ENCODE measurements around the gene TPD52L1.

TPD52L1 gene

GRCh38 chr6:125153391-125154117 is at the start of gene TPD52L1:
TSS of gene TPD52L1 (plus strand) at chr6:125153773. CDS start at chr6:125153952, 179 bp downstream.
- TF ChIP-seq GATA2 (IDR thresholded peaks at IDR 0.05; ENCODE audit: low read depth, low read length) (no peak), GATA3 (IDR thresholded peaks at IDR 0.05; ENCODE audit: low read depth, low read length) (no peak)

- TF ChIP-seq GATA2 (IDR thresholded peaks at IDR 0.05; ENCODE audit: low read depth, low read length) (no peak), GATA3 (IDR thresholded peaks at IDR 0.05; ENCODE audit: low read depth, low read length) (no peak)
Observed at GRCh38 chr6:125104425-125104824, 49.1 kb upstream of the TPD52L1 start.

GRCh38 chr6:125107048-125107447 is 46.5 kb upstream of the TPD52L1 start:
- no peak for TF ChIP-seq GATA2 (IDR thresholded peaks at IDR 0.05; ENCODE audit: low read depth, low read length)

DNA sequence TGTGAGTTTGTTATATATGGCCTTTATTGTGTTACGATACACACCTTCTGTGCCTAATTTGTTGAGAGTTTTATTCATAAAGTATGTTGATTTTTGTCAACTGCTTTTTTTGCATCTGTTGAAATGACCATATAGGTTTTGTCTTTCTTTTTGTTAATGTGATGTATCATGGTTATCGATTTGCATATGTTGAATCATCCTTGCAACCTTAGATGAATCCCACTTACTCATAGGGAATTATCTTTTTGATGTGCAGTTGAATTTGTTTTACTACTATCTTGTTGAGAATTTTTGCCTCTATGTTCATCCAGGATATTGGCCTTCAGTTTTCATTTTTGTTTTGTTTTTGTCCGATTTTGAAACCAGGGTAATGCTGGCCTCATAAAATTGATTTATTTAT is 45.7 kb upstream of the TPD52L1 start:
- no peak for TF ChIP-seq GATA2 (IDR thresholded peaks at IDR 0.05; ENCODE audit: low read depth, low read length)
- TF ChIP-seq GATA3 (IDR thresholded peaks at IDR 0.05; ENCODE audit: low read depth, low read length), result no peak

- TF ChIP-seq GATA2 (IDR thresholded peaks at IDR 0.05; ENCODE audit: low read depth, low read length), result no peak
- TF ChIP-seq GATA3 (IDR thresholded peaks at IDR 0.05; ENCODE audit: low read depth, low read length), result no peak
Observed at GRCh38 chr6:125110056-125110455, 43.5 kb upstream of the TPD52L1 start.

GRCh38 chr6:125111219-125111983 is 42.2 kb upstream of the TPD52L1 start:
- TF ChIP-seq GATA2 (IDR thresholded peaks at IDR 0.05; ENCODE audit: low read depth, low read length) (no peak), GATA3 (IDR thresholded peaks at IDR 0.05; ENCODE audit: low read depth, low read length) (no peak)

- TF ChIP-seq GATA3 (IDR thresholded peaks at IDR 0.05; ENCODE audit: low read depth, low read length) (no peak), GATA2 (IDR thresholded peaks at IDR 0.05; ENCODE audit: low read depth, low read length) (no peak)
Observed at GRCh38 chr6:125112934-125113333, 40.6 kb upstream of the TPD52L1 start.

DNA sequence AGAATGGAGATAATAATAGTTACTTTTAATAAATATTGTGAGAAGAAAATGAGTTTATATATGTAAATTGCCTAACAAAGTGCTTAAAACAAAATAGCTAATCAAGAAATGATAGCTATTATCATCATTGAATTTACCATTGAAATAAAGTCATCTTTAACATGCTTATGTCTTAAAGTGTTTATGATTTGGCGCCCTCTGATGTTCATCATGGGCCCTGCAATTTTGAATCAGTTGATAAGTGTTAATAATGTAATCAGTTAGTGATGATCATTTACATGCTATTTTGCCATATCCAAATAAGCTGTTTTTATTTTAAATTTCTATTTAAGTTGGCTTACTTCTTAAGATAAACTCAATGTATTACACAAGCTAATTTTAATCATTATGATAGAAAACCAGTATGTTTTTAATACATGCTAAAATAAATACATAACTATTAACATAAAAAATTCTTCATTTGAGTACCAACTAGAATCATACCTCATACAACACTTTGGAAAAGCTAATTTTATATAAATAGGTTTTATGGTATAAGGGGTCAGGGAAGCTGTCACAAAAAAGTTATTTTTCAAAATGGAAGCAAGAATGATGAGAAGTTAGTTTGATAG is 39.2 kb upstream of the TPD52L1 start:
- TF ChIP-seq GATA2 (IDR thresholded peaks at IDR 0.05; ENCODE audit: low read depth, low read length), result no peak
- no peak for TF ChIP-seq GATA3 (IDR thresholded peaks at IDR 0.05; ENCODE audit: low read depth, low read length)

DNA sequence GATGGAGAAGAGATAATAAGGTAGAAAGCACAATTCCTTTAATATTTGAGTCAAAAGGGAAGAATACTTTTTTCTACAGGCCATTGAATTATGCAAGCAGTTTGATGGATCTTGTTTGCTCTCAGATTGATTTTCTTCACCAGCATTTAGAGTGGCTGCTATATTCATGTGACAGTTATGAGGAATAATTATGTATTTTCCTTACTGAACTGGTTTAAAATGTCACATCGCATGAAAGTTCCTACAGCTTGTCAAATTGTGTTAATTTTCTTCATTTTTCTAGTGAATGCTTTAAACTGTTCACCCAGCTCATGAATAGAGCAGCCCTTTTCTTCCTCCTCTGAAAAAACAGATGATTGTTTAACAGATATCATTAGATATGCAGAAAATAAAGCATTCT is 37.4 kb upstream of the TPD52L1 start:
- no peak for TF ChIP-seq GATA3 (IDR thresholded peaks at IDR 0.05; ENCODE audit: low read depth, low read length)
- no peak for TF ChIP-seq GATA2 (IDR thresholded peaks at IDR 0.05; ENCODE audit: low read depth, low read length)

GRCh38 chr6:125116710-125117109 is 36.9 kb upstream of the TPD52L1 start:
- no peak for TF ChIP-seq GATA2 (IDR thresholded peaks at IDR 0.05; ENCODE audit: low read depth, low read length)
- no peak for TF ChIP-seq GATA3 (IDR thresholded peaks at IDR 0.05; ENCODE audit: low read depth, low read length)

DNA sequence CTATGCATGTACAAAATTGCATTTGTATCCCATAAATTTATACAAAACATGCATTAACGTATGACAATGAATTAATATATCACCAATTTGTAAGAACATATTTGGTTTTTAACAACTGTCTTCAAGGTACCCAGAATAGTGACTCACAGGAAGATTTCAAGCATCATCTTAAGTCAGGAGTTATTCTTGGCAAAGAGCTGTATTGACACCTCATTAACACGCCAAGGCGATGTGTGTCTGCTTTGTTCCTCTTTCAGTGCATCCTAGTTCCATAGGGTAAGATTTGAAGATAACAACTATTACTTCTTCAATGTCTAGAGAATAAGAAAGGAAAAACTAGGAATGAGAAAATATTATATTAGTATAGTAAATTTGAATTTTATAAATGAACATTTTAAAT is 35.8 kb upstream of the TPD52L1 start:
- TF ChIP-seq GATA2 (IDR thresholded peaks at IDR 0.05; ENCODE audit: low read depth, low read length) (no peak), GATA3 (IDR thresholded peaks at IDR 0.05; ENCODE audit: low read depth, low read length) (no peak)

DNA sequence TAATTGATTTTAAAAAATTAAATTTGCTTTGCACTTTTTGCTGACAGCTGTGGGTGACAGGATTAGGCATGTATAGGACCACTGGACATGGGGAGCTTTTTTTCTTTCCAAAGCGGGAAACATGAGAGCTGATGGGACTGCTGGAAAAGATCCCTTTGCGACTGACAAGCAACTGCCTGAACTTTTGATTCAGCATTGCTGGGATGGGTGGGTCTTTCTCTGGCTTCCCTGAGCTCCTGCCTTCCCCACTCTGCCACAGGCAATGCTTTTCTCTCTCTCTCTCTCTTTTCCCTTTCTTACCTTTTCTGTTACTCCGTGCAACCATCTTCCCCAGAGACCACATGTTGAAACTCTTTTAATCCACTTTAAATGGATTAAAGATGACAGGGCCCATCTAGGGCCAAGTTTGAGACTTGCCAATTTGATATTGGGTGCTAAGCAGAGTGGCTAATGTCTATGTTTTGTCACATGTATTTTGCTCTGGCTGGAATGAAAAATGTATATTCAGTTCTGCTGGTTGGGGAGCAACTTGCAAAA is 33.5 kb upstream of the TPD52L1 start:
- TF ChIP-seq GATA3 (IDR thresholded peaks at IDR 0.05; ENCODE audit: low read depth, low read length), result no peak
- no peak for TF ChIP-seq GATA2 (IDR thresholded peaks at IDR 0.05; ENCODE audit: low read depth, low read length)

DNA sequence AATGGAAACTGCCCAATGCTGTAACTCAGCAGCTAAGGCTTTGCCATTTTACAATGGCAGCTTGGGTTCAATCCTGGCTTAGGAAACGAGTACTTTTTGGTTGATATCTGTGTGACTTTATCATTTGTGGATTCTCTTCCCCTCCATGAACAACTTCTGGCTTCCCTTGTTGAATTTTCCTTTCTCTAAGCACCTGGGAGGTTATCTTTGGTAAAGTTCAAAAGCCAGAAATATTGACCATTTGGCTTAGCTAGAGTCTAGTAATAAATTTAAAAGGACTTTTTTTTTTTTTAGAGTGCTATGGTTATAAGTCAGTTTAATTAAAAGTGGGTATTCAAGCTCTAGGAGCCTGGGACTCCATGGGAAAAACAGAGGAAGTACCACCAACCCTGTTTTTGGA is 31.7 kb upstream of the TPD52L1 start:
- TF ChIP-seq GATA3 (IDR thresholded peaks at IDR 0.05; ENCODE audit: low read depth, low read length) (no peak), GATA2 (IDR thresholded peaks at IDR 0.05; ENCODE audit: low read depth, low read length) (no peak)

DNA sequence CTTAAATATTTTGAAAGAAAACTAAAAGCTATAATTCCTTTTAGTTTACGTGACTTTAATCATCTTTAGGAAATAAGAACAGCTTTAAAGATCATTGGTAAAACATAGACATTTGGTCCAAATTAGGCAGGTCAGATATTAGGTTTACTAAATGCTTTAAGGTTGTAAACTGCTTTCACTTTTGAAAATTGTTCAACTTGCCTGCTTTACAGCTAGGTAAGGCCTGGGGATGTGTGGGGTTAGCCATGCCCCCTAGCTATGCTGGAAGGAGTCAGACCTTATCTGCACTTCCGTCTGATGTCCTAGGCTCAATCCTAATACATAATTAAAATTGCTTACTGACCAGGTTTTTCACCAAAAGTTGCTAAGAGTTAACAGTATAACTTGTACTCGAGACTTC is 30.5 kb upstream of the TPD52L1 start:
- TF ChIP-seq GATA2 (IDR thresholded peaks at IDR 0.05; ENCODE audit: low read depth, low read length), result no peak

Data from SH-SY5Y (cell line).